HepG2 (cell line): ENCODE measurements around the gene PMM2. TPM values are rescaled to one million over a fixed set of nuclear protein-coding genes. Genes with fewer than 3 reads are reported as not detected.
A peak's percentile ranks its signal among the peaks of the same experiment; 100 is the strongest.

Source experiments
- ARID4A ChIP-seq: sonication (generic); formaldehyde crosslinking; IDR thresholded peaks from 2 replicates; pipeline ENCODE4 v1.5.0; 2020; ENCODE audit warnings: mild to moderate bottlenecking, missing genetic modification reagents, borderline replicate concordance
- JUN ChIP-seq: sonication (generic); formaldehyde crosslinking; IDR thresholded peaks from 2 replicates; pipeline ENCODE4 v1.4.0; 2020; ENCODE audit warnings: mild to moderate bottlenecking, missing genetic modification reagents
- PITX1 ChIP-seq: sonication (generic); formaldehyde crosslinking; IDR thresholded peaks from 2 replicates; pipeline ENCODE4 v1.5.1; 2020; ENCODE audit warnings: mild to moderate bottlenecking, missing genetic modification reagents
- SRF ChIP-seq: IDR thresholded peaks from 2 replicates; pipeline ENCODE4 v1.6.1; 2011; ENCODE audit warnings: mild to moderate bottlenecking, low read depth, low read length, moderate library complexity
- STAG1 ChIP-seq: sonication (generic); formaldehyde crosslinking; IDR thresholded peaks from 2 replicates; pipeline ENCODE4 v1.4.0; 2020; ENCODE audit warnings: missing genetic modification reagents
- YEATS2 ChIP-seq: sonication (generic); formaldehyde crosslinking; IDR thresholded peaks from 2 replicates; pipeline ENCODE4 v1.4.0; 2020; ENCODE audit warnings: missing genetic modification reagents, borderline replicate concordance
- YEATS4 ChIP-seq: sonication (generic); formaldehyde crosslinking; IDR thresholded peaks from 2 replicates; pipeline ENCODE4 v1.4.0; 2020; ENCODE audit warnings: missing genetic modification reagents, borderline replicate concordance
- ZNF615 ChIP-seq: sonication (generic); formaldehyde crosslinking; IDR thresholded peaks from 2 replicates; pipeline ENCODE4 v1.5.0; 2020; ENCODE audit warnings: mild to moderate bottlenecking, missing genetic modification reagents, borderline replicate concordance
- ZNF749 ChIP-seq: sonication (generic); formaldehyde crosslinking; IDR thresholded peaks from 2 replicates; pipeline ENCODE4 v1.8.0; 2022; ENCODE audit warnings: mild to moderate bottlenecking, missing genetic modification reagents, moderate library complexity, borderline replicate concordance
- ZNF788 ChIP-seq: sonication (generic); formaldehyde crosslinking; IDR thresholded peaks from 2 replicates; pipeline ENCODE4 v1.5.0; 2020; ENCODE audit warnings: mild to moderate bottlenecking, missing genetic modification reagents, borderline replicate concordance
- polyA plus RNA-seq, 8 experiments: library from polyadenylated mRNA; depleted of rRNA in 3 of 8; stranded (reverse) in 7 of 8; unstranded in 1 of 8; fragments of >200 nt; fragmentation: Illumina TruSeq in 4 of 8; extraction: Trizol in 4 of 8; gene quantifications; 2 replicates each; pipeline versions ENCODE4 v1.2.1 to v1.2.3, GENCODE V29; 2011 to 2016; ENCODE audit warnings: low read depth in 4 of 8, missing spikeins in 1 of 8, mixed read lengths in 1 of 8; ENCODE audit not compliant: insufficient read depth in 1 of 8
- total RNA-seq, 5 experiments: library from RNA; depleted of rRNA; stranded (reverse); fragments of >200 nt; fragmentation: Illumina TruSeq; extraction: Trizol; gene quantifications; 2 replicates each; pipeline ENCODE4 v1.2.3, GENCODE V29; 2016; ENCODE audit warnings: low read depth in 1 of 5
- TF ChIP-seq, protein P1 (sequence below): sonication (generic); formaldehyde crosslinking; IDR thresholded peaks from 2 replicates; pipeline ENCODE4 v1.4.0; 2020; ENCODE audit warnings: low read depth, mild to moderate bottlenecking, missing genetic modification reagents

The PMM2 gene
- total and polyA plus RNA-seq, 2 of the 13 experiments (the other 11 are each of a cell fraction or from before 2014, with no cell fraction given) = 52.2 to 93.7 TPM

DNA sequence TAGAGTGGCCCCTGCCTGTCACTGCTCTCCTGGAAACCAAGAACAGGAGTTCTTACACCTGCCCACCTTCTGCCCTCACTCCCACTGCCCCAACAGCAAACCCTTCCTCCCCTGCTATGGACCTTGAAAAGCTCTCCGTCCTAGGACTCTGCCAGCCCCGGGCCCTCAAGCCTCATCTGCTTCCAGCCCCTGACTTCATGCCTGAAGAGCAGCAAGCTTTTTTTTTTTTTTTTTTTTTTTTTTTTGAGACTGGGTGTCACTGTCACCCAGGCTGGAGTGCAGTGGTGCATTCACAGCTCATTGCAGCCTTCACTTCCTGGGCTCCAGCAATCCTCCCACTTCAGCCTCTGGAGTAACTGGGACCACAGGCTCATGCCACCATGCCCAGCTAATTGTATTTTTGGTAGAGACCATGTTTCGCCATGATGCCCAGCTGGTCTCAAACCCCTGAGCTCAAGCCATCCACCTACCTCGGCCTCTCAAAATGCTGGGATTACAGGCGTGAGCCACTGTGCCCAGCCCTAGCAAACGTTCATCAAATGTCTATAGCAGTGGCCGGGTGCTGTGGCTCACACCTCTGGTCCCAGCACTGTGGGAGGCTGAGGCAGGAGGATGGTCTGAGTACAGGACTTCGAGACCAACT lies 54.2 kb downstream of the PMM2 start (continued):
- TF ChIP-seq PITX1 (0 out of 2 replicates have a peak, but pooled peaks have one; percentile 23), ZNF749 (CRISPR knock-in tag) (no peak), YEATS2 (CRISPR knock-in tag) (no peak), JUN (no peak), STAG1 (CRISPR knock-in tag) (no peak), ARID4A (0 out of 2 replicates have a peak, but pooled peaks have one; percentile 23), YEATS4 (CRISPR knock-in tag) (no peak), SRF (no peak), ZNF615 (CRISPR knock-in tag) (0 out of 2 replicates have a peak, but pooled peaks have one; percentile 10), ZNF788 (CRISPR knock-in tag) (0 out of 2 replicates have a peak, but pooled peaks have one; percentile 13)
- TF ChIP-seq, protein P1, sequence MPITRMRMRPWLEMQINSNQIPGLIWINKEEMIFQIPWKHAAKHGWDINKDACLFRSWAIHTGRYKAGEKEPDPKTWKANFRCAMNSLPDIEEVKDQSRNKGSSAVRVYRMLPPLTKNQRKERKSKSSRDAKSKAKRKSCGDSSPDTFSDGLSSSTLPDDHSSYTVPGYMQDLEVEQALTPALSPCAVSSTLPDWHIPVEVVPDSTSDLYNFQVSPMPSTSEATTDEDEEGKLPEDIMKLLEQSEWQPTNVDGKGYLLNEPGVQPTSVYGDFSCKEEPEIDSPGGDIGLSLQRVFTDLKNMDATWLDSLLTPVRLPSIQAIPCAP (CRISPR knock-in tag) = no peak
